Testis (tissue), 2 donors: Measurements from ENCODE around the gene TLK1.

ENCODE experiments used
- CTCF ChIP-seq, 3 experiments: fragments of 450-650 bp in 2 of 3; fragments of 200-600 bp in 1 of 3; sonication (generic) in 1 of 3; IDR thresholded peaks; one replicate each; pipeline ENCODE4 v1.5.1; 2016 to 2019; ENCODE audit warnings: antibody characterized with exemption in 3 of 3, mild to moderate bottlenecking in 2 of 3, moderate library complexity in 1 of 3
- POLR2A ChIP-seq: fragments of 450-650 bp; IDR thresholded peaks from one replicate; pipeline ENCODE4 v1.6.1; 2017; ENCODE audit warnings: antibody characterized with exemption, mild to moderate bottlenecking, moderate library complexity

- TF ChIP-seq CTCF (IDR thresholded peaks at IDR 0.05) (no peak), POLR2A (no peak)
Measured at GRCh38 chr2:170975943-170976270, 184.8 kb downstream of the TLK1 start.
